Raji (cell line): ENCODE measurements around the gene ADCY2.

ENCODE experiments used
- POLR2A ChIP-seq: IDR thresholded peaks from 2 replicates; pipeline ENCODE4 v1.6.1; 2011; ENCODE audit warnings: low read depth, low read length, control low read depth; ENCODE audit not compliant: insufficient read depth

ADCY2 gene

DNA sequence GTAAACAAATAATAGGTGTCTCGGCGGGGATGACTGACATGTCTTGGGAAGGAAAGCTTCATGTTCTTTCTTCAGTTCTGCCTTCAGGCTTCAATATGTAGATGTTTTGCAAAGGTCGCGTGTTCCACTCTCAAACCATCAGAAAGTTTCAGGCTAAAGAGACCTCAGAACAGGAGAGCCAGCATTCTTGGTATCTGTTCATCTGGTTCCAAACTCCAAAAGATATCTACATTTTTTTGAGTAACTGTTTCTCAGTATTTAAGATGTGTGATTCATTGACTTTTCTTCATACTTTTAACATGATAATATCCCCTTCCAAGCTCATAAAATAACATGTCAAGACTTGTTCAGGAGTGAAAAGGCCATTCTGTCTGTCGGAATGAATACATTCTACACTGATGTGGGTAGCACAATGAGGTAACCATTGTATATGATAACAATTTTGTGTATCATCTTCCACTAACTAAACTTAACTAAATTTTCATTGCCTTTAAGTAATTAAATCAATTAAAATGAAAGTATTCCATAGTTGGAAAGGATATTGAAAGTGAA lies 271.4 kb downstream of the ADCY2 start:
- no peak for TF ChIP-seq POLR2A

DNA sequence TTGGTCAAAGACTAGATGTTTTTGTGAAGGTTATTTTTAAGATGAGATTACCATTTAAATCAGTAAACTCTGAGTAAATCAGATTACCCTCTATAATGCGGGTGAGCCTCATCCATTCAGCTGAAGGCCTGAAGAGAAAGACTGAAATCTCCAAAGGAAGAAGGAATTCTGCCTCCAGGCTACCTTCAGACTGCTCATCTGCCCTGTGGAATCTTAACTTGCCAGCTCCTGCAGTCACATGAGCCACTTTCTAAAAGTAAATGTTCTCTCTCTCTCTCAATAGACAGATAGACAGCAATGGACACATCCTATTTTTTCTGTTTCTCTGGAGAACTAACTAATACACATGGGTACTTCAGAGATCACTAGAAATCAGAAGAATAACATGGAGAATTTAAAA lies 272.2 kb downstream of the ADCY2 start:
- no peak for TF ChIP-seq POLR2A

DNA sequence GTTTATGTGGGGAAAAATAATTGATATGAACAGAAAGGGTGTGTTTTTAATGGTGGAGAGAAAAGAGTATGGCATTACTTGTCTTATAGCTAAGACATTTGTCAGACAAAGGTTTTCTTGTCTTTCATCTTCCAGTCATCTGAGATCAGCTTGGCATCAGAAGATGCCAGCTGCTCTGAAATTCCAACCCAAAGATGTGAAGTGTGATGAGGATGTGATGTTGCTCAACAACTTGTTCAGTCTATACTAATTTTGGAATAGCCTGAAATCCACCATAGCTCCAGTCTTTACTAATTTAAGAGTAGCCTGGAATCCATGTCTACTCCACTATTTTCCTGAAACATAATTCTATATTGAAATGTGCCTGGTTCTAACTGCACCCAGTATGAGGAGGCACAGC lies 272.7 kb downstream of the ADCY2 start:
- TF ChIP-seq POLR2A: no peak

DNA sequence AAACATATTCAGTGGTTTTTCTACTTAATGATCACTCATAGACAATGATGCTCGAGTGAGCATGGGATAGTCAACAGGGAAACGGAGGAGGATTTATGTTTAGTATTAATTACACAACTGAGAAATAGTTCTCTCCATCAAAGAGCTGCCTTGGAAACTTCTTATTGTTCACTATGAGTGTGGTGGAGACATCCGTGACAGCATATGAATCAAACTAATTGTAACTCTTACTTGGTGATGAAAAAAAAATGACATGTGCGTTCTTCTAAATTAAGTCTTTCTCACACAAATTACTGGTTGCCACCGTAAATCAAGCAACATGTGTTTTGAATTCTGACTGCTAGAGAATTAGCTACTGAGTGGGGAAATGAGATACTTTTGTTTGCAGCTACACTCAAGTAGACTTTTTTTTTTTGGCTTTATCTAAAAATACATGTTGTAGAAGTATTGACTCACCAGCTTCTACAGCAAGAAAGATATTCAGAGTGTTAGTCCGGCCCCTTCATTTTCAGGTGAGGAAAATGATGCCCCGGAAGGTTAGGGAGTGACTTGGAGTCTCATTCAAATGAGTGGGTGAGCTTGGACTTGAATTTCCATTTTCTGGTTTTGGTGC lies 275.5 kb downstream of the ADCY2 start:
- no peak for TF ChIP-seq POLR2A

DNA sequence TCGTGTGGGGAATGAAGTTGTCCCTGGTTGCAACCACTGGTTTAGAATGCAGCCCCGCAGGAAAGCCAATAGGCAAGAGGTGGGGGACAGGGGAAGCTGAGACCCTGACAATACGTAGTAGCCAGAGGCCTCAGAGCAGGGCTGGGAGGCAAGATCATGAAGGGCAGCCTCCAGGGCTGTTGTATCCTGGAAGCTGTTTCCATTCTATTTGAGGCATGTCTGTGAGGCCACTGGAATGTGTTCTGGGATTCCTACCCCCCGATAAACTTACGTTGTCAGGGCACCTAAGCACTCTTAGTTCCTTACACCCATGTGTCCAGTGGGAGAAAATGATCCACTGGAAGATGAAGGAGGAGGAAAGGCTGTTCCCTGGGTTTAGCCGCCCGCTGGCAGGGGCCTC lies 277.7 kb downstream of the ADCY2 start:
- TF ChIP-seq POLR2A: no peak

DNA sequence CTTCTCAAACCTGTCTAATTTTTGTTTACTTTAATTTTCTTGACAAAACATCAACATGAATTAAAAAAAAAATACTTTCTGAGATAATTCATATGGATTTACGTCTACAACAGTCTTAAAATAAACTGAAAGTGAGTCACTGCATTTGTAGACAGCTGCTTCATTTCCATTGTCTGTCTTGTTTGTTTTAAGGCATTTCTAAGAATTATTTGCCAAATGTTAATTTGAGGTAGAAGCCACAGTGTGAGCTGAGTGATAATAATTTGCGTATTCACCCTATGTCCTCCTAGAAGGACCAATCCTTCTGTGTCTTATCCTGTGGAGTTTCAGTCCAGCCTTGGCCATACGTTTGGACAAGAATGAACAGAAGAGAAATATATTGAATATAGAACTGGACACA lies 280.5 kb downstream of the ADCY2 start:
- TF ChIP-seq POLR2A: no peak

DNA sequence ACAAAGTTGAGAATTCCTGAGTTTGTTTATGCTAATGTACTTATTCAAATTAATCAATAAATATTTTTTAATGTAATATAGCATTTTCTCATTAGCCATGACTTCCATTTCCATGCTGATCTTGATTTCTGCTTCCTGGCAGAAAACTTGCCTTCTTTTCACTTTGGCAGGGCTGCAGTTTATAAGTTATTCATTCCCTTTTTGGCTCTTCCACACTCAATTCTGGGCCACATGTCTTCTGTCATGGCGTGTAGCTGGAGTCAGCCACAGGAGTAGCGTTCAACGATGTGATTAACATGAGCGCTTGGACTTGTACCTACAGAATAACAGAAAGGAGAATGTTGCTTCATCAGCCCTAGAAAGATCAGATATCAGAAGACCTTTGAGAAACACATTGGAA lies 282.1 kb downstream of the ADCY2 start:
- no peak for TF ChIP-seq POLR2A

DNA sequence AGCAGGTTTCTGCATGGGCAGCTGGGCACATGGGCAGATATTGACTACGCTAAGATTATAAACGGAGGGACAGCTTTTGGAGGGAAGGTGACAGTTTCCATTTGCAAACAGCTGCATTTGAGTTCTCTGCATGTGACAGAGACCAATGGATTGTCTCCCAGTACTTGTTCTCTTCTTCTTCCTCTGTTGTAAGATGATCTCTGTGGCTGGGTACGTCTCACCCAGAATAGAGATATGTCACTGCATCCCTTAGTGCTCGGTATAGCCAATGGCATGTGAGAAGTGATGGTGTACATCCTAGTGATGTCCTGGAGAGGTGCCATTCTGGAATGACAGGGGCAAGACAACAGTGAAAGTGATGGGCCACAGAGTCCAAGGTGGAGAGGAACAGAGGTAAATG lies 283.7 kb downstream of the ADCY2 start:
- no peak for TF ChIP-seq POLR2A

DNA sequence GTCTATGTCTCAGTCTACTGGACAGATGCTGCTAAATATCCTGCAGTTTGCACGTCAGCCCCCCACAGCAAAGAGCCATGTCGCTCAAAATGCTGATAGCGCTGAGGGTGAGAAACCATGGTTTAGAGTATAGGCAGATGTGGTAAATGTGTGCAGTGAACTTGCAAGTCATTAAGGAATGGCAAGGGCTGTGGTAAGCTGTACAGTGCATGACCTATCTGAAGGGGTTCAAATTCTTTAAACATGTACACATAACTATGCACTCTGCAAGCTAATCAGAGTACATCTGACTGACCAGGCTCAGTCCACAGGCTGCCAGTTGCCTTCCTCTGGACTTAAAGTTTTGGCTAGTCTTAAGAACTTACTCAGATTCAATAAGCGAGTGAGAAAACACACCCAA lies 284.3 kb downstream of the ADCY2 start:
- TF ChIP-seq POLR2A: no peak

DNA sequence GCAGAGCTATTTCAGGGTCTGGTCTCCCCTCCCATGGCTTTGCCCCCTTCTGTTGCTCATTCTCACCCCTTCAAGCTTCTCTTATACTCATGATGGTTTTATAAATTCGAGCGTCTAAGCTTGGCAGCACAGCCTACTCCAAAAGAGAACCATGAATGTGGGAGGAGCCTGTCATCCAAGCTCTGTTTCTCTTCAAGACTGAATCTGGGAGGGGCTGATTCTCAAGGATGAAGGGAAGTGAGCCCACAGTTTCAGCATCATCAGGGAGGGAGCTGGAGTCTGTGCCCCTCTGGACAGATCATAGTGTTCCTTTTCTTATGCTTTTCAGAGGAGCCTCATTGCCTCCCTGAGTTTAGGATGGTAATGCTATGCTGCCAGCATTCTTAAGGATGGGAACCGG lies 286.4 kb downstream of the ADCY2 start:
- no peak for TF ChIP-seq POLR2A

DNA sequence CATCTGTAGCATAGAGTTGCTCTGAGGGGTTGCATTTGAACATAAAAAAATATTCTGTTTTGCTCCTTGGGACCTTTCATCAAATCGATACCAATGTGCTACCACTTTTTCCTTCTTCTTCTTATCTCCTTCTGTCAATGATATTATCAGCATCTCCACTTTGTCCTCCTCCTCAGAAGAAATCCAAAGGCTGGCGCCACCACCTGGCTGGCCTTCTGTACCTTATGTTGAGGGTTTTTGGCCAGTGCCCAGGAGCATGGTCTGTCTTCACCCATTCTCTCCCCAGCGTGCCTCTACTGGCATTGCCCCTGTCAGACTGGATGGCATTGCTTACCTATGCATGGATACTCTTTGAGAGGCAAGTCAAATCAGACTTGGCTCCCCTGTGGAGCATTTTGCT lies 287.8 kb downstream of the ADCY2 start:
- TF ChIP-seq POLR2A: no peak

DNA sequence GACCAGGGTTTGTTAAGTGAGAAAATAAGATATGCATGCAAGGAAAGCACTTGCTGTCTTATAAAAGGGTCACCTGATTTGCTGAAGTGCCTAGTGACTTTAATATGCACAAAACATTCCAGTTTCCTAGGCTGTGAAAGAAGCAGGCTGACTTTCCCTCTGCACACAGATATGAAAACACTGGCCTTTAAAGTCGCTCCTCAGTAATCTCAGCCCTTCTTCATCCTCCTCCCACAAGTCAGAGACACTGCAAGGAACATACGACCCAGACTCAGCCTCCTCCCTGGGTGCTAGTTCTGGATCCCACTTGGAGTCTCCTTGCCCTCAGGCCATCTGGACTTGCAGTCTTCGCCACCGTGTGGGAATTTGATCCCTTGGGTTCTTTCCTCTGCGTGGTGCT lies 288.9 kb downstream of the ADCY2 start:
- TF ChIP-seq POLR2A: no peak

DNA sequence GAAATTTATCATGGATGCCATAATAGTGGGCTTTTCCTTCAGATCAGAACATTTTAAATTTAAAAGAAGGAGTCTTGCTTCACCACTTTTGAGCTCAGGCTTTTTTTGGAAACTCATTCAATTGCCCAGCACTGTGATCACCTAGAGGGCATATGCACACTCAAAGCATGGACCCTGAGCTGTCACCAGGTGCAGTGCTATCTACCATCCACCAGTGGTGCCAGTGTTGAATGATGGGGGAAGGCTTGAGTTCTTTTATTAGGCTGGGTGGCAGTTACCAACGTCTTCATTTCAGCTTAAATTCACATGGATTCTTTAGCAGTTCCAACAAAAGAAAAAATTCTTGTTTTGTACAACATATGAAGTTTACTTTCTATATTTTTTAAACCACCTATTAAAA lies 290.9 kb downstream of the ADCY2 start:
- no peak for TF ChIP-seq POLR2A

DNA sequence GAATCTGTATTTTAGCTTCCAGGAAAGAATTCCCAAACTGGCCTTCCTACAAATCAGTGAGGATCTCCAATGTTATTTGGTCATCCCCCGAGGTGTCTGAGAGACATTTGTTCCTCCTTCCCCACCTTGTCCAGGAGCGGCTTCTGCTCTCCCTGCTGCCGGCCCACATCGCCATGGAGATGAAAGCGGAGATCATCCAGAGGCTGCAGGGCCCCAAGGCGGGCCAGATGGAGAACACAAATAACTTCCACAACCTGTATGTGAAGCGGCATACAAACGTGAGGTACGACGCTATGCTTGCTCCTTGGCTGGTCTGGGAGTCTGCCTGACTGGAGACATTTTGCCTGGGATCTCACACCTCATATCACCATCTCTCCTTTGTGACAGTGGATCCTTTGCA lies 294.6 kb downstream of the ADCY2 start:
- TF ChIP-seq POLR2A: no peak

DNA sequence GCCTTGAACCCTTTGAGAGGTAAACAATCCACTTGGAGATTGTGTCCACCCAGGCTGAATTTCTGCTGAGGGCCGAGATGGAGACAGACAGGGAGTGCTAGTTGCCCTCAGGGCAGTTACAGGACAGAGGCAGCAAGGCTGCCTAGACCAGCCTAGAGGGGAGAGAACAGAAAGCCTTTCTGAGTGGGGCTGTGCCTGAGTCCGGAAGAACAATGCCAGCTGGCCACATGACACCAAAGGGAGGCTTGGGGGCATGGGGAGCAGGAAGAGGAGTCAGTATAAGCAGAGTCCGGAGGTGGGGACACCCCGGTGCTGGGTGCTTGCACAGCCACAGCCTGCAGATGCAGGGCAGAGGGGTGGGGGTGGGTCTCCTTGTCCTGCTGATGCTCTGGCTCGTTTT lies 309.3 kb downstream of the ADCY2 start:
- no peak for TF ChIP-seq POLR2A

DNA sequence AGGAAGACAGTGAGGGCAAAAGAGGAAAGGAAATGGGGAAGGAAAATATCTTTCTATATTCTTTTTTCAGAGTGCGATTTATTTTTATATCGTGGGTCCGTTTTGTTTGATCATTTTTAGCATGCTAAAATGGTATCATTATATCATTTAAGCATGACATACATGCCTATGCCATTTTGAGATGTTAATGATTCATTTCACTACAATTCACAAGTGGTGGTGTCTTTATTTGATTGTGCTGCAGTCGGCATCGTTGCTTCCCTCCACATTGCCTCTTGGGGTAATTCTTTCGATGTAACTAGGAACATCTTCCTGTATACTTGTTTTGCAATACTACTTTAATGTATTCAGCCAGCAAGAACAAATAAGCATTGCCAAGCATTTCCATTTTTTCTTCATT lies 309.8 kb downstream of the ADCY2 start:
- no peak for TF ChIP-seq POLR2A

DNA sequence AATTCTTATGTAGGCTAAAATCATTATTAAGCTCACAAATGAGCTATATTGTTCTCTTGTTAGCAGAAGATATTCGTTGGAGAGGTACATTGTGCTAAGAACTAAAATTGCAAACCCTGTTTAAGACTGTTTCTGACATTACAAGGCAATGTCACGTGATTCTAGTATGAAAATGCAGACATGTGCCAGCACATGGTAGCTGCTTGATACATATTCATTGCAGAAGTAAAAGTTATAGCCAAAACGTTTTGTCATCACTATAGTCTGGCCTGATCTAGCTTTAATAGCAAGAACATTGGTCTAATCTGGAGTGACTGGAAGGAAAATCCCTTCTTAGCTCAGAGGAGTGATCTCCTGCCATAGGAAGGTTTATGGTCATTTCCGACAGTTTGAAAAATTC lies 310.3 kb downstream of the ADCY2 start:
- TF ChIP-seq POLR2A: no peak
